OCI-LY7 (cell line): ENCODE data around the gene WDR70.

Experiments
- CTCF ChIP-seq: fragments of 200-600 bp; sonication (generic); conservative IDR thresholded peaks from 2 replicates; pipeline ENCODE4 v1.5.1; 2014; ENCODE audit warnings: mild to moderate bottlenecking, antibody characterized with exemption, low read length, moderate library complexity, mixed read lengths
- EZH2phosphoT487 ChIP-seq: fragments of 200-600 bp; sonication (generic); IDR thresholded peaks from 2 replicates; pipeline ENCODE4 v1.6.1; 2018; ENCODE audit warnings: low read depth, borderline replicate concordance, mild to moderate bottlenecking, mixed run types, antibody characterized with exemption, low read length, moderate library complexity, mixed read lengths

DNA sequence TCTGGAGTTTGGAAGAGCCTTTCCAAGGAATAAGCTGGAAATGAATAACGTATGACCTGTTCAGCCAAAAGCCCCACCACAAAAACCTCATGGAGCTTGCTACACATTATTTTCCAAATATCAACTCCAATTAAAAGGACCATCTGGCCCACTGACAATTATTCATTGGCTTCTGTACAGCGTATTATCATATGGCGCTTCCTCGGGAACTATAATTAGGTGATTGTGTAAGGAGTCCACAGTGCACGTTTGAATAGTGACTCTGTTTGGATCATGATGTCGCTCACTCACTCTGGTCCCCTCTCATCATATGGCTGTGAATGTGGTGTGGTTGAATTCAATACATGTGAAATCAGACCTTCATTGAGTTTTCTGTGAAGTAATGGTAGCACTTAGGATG lies 408.6 kb downstream of the WDR70 start:
- TF ChIP-seq CTCF (no peak), EZH2phosphoT487 (no peak)
